Measurements from ENCODE around the gene HBQ1.
"Not testable (repeated sequence)": the region's sequence is repeated elsewhere in the genome, so short reads cannot be mapped to it uniquely, and the experiment has no call there.

The HBQ1 gene

GRCh38 chr16:220021-220420, 39.8 kb downstream of the HBQ1 start:
- no peak overlapping the region for H3K4me3 ChIP-seq (ENCODE audit: low read depth, low read length)
- H3K36me3 ChIP-seq (ENCODE audit: control insufficient read depth, insufficient read depth, low read length), result peaks cover 87% of the 10 kb centered on the region
- no peaks in the 10 kb centered on the region for H3K27me3 ChIP-seq (ENCODE audit: control insufficient read depth, insufficient read depth, low read length)
- no peak overlapping the region for H3K27ac ChIP-seq (ENCODE audit: low read depth, low read length)
- H3K4me1 ChIP-seq (ENCODE audit: control insufficient read depth, insufficient read depth, low read length), result no peaks in the 10 kb centered on the region
- no peaks in the 10 kb centered on the region for H3K9me3 ChIP-seq (ENCODE audit: control insufficient read depth, insufficient read depth, low read length)
- H3K9ac ChIP-seq (ENCODE audit: low read depth, low read length), result no peak overlapping the region

DNA sequence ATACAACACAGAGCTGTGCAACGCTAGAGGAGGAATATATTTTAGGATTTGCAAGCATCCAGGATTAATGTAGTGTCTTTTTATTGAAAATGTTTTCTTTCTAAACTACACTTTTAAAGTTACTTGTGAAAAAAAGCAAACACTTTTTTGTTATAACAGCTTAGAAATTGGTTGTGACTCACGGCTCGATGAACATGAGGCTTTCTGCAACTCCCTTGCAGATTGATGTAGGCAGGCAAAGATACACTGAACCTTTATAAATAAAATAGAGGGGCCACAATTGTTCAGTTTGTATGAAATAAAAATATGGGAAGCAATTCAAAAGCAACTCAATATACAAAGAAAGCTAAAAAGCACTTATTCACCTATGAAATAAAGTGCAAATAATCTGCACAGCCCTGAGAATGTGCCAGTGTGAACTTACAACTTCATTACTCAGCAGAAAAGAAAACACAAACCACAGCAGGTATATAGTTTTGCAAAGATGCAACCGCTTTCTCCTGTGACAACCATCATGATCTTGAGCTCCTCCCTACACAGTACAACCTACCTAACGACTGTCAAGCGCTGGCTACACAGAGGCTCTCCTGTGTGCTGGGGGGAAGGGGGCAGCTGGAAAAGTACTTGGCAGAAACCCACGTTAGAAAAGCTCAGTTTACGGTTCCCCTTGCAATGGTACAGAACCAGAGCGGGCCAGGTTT, 48.0 kb downstream of the HBQ1 start:
- Histone ChIP-seq H3K36me3 (ENCODE audit: control insufficient read depth, insufficient read depth, low read length) (peaks cover 46% of the 10 kb centered on the region), H3K9me3 (ENCODE audit: control insufficient read depth, insufficient read depth, low read length) (no peaks in the 10 kb centered on the region), H3K9ac (ENCODE audit: low read depth, low read length) (peak overlapping the region; percentile 99), H3K27ac (ENCODE audit: low read depth, low read length) (peak overlapping the region; percentile 99), H3K4me1 (ENCODE audit: control insufficient read depth, insufficient read depth, low read length) (peaks cover 6% of the 10 kb centered on the region), H3K4me3 (ENCODE audit: low read depth, low read length) (peak overlapping the region; percentile 98), H3K27me3 (ENCODE audit: control insufficient read depth, insufficient read depth, low read length) (no peaks in the 10 kb centered on the region)

DNA sequence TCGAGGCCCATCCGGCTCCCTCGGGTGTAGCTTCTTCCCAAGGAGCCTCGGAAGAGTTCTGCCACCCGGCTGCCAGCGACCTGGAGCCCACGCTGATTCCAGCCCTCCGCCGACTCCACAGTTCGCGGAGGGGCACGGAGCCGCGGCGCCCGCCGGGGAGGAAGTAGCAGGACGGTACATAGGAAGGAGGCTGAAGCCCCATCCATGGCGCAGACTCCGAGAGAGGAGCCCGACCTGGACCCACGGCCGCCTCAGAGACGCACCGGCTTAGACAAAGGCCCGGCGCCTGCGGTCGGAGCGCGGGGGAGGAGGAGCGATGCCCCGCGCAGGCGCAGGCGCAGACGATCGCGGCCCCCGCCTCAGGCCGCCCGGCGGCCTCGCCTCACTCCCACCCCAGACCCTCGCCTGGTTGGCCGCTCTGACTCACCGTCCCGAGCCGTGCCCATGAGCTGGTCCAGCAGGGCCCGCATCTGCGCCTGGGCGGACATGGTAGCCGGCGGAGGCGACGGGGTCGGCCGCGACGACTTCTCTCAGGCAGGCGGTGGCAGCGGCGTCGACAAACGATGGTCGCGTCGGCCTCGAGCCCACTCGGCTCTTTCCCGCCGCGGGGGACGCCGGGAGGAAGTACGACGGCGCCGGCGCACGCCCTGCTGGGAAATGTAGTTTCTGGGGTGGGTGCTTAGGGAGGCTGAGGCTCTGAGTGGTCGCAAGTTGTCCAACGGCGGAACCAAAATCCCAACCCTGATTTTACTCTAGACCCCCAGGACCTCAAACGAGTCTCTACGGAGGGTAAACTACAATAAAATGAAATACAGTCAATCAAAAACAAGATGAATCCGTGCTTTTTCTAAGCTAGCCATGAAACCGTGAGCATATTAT, 48.8 kb downstream of the HBQ1 start, which contains the start of gene LUC7L:
Gene LUC7L (minus strand): TSS at position 598 of the 879 bp plus-strand sequence. CDS start 110 bp downstream, at position 488.
- H3K9me3 ChIP-seq (ENCODE audit: control insufficient read depth, insufficient read depth, low read length), result no peaks in the 10 kb centered on the region
- no peaks in the 10 kb centered on the region for H3K27me3 ChIP-seq (ENCODE audit: control insufficient read depth, insufficient read depth, low read length)
- H3K9ac ChIP-seq (ENCODE audit: low read depth, low read length), result peak within 1 kb of the TSS; percentile 99
- H3K4me1 ChIP-seq (ENCODE audit: control insufficient read depth, insufficient read depth, low read length), result peaks cover 6% of the 10 kb centered on the region
- H3K4me3 ChIP-seq (ENCODE audit: low read depth, low read length), result peak within 1 kb of the TSS; percentile 98
- peak within 1 kb of the TSS; percentile 99 for H3K27ac ChIP-seq (ENCODE audit: low read depth, low read length)
- H3K36me3 ChIP-seq (ENCODE audit: control insufficient read depth, insufficient read depth, low read length), result peaks cover 39% of the 10 kb centered on the region

DNA sequence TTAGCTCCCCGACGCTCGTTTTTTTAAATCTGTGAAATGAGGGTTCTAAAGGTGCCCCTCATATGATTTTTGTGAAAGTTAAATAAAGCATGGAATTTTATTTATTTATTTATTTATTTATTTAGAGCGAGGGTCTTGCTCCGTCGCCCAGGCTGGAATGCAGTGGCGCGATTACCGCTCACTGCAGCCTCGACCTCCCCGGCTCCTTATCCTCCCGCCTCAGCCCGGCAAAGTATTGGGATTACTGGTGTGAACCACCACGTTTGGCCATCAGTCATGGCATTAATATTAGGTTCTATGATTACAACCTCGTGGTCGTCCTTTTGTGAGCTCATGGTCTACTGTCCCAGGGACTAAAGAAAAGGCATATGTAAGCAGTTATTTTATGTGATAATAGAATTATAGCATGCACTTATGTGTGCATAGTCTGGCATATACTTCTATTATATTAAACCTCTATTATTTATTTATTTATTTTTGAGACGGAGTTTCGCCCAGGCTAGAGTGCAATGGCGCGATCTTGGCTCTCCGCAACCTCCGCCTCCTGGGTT, 49.5 kb downstream of the HBQ1 start:
- no peak overlapping the region for H3K9ac ChIP-seq (ENCODE audit: low read depth, low read length)

DNA sequence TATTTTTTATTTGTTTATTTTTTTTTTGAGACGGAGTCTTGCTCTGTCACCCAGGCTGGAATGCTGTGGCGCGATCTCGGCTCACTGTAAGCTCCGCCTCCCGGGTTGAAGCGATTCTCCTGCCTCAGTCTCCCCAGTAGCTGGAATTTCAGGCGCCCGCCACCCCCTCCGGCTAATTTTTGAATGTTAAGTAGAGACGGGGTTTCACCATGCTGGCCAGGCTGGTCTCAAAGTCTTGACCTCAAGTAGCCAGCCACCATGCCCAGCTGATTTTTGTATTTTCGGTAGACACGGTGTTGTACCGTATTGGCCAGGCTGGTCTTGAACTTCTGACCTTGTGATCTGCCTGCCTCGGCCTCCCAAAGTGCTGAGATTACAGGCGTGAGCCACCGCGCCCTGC, 50.1 kb downstream of the HBQ1 start:
- H3K4me3 ChIP-seq (ENCODE audit: low read depth, low read length); H3K9ac ChIP-seq (ENCODE audit: low read depth, low read length); H3K9me3 ChIP-seq (ENCODE audit: control insufficient read depth, insufficient read depth, low read length); H3K27ac ChIP-seq (ENCODE audit: low read depth, low read length); H3K4me1 ChIP-seq (ENCODE audit: control insufficient read depth, insufficient read depth, low read length); H3K27me3 ChIP-seq (ENCODE audit: control insufficient read depth, insufficient read depth, low read length): not testable (repeated sequence)
- peaks cover 30% of the 10 kb centered on the region for H3K36me3 ChIP-seq (ENCODE audit: control insufficient read depth, insufficient read depth, low read length)

More for the DNA sequence above, 49.5 kb downstream of the HBQ1 start:
- Histone ChIP-seq H3K4me3 (ENCODE audit: low read depth, low read length) (peak overlapping the region; percentile 98), H3K36me3 (ENCODE audit: control insufficient read depth, insufficient read depth, low read length) (peaks cover 33% of the 10 kb centered on the region), H3K9me3 (ENCODE audit: control insufficient read depth, insufficient read depth, low read length) (no peaks in the 10 kb centered on the region), H3K27ac (ENCODE audit: low read depth, low read length) (no peak overlapping the region), H3K4me1 (ENCODE audit: control insufficient read depth, insufficient read depth, low read length) (peaks cover 6% of the 10 kb centered on the region), H3K27me3 (ENCODE audit: control insufficient read depth, insufficient read depth, low read length) (no peaks in the 10 kb centered on the region)

Measured in HUES48 (cell line).